Effector CD4-positive, alpha-beta T cell (primary cell): ENCODE measurements around the gene OGFR.

Experiments
- DNase-seq: peaks from one replicate; pipeline ENCODE4 v3.0.0-alpha.2; 2020
- total RNA-seq: gene quantifications from one replicate; lab custom pipeline; 2026; lab: John Stamatoyannopoulos, UW

OGFR gene, protein sequence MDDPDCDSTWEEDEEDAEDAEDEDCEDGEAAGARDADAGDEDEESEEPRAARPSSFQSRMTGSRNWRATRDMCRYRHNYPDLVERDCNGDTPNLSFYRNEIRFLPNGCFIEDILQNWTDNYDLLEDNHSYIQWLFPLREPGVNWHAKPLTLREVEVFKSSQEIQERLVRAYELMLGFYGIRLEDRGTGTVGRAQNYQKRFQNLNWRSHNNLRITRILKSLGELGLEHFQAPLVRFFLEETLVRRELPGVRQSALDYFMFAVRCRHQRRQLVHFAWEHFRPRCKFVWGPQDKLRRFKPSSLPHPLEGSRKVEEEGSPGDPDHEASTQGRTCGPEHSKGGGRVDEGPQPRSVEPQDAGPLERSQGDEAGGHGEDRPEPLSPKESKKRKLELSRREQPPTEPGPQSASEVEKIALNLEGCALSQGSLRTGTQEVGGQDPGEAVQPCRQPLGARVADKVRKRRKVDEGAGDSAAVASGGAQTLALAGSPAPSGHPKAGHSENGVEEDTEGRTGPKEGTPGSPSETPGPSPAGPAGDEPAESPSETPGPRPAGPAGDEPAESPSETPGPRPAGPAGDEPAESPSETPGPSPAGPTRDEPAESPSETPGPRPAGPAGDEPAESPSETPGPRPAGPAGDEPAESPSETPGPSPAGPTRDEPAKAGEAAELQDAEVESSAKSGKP
- 95.5 reads per million, percentile 82 among the genes with 10 or more reads in this experiment for total RNA-seq

DNA sequence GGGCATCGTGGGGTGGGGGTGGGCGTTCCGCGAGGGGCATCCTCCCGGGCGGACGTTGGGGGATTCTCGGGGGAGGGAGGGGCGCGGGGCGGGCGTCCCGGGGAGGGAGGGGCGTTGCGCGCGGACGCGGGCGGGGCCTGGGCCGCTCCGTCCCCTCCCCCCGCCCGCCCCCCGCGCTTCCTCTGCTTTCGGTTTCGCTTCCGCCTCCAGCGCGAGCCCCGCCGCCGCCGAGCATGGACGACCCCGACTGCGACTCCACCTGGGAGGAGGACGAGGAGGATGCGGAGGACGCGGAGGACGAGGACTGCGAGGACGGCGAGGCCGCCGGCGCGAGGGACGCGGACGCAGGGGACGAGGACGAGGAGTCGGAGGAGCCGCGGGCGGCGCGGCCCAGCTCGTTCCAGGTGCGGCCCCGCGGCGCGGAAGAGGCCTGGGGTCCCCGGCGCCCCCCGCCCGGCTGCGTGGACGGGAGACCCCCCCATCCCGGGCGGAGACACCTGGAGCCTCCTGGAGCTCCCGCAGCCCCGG is at the start of gene OGFR:
OGFR (plus strand) TSS at position 209 of the 528 bp plus-strand sequence; CDS start at position 234, 25 bp downstream.
- DNase-seq = peak; percentile 67

GRCh38 chr20:62754991-62755356 is 49.7 kb upstream of the OGFR start:
- no peak for DNase-seq

- no peak for DNase-seq
Observed at GRCh38 chr20:62755817-62756724, 48.6 kb upstream of the OGFR start.

DNA sequence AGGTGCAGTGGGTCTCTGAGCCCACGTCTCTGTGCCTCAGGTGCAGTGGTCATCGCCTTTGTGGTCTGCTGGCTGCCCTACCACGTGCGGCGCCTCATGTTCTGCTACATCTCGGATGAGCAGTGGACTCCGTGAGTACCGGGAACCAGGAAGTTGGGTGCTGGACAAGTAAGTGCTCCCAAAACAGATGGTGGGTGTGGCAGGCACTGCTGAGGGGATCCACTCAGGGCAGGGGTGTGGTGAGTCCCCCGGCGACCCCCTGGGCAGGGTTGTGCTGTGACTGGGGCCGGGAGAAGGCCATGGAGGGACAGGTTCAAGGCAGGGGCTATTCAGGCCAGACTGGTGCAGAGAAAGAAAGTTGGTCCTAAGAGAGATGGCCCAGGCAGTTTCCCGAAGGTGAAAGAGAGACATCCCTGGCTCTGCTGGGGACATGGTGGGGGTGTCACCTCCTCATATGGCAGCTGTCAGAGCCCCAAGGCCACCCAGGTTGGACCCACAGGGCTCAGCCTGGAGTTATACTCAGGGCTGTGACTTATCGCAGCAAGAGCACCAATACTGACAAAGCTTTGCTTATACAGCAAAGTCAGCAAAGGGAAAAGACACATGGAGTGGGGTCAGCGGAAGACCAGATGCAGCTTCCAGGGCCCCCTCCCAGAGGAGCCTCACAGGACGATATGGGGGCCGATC is 46.3 kb upstream of the OGFR start:
- no peak for DNase-seq

DNA sequence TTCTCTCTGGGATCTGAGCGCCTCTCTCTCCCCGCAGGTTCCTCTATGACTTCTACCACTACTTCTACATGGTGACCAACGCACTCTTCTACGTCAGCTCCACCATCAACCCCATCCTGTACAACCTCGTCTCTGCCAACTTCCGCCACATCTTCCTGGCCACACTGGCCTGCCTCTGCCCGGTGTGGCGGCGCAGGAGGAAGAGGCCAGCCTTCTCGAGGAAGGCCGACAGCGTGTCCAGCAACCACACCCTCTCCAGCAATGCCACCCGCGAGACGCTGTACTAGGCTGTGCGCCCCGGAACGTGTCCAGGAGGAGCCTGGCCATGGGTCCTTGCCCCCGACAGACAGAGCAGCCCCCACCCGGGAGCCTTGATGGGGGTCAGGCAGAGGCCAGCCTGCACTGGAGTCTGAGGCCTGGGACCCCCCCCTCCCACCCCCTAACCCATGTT is 44.6 kb upstream of the OGFR start:
- no peak for DNase-seq

- DNase-seq = no peak
Observed at GRCh38 chr20:62760471-62760855, 44.2 kb upstream of the OGFR start.

DNA sequence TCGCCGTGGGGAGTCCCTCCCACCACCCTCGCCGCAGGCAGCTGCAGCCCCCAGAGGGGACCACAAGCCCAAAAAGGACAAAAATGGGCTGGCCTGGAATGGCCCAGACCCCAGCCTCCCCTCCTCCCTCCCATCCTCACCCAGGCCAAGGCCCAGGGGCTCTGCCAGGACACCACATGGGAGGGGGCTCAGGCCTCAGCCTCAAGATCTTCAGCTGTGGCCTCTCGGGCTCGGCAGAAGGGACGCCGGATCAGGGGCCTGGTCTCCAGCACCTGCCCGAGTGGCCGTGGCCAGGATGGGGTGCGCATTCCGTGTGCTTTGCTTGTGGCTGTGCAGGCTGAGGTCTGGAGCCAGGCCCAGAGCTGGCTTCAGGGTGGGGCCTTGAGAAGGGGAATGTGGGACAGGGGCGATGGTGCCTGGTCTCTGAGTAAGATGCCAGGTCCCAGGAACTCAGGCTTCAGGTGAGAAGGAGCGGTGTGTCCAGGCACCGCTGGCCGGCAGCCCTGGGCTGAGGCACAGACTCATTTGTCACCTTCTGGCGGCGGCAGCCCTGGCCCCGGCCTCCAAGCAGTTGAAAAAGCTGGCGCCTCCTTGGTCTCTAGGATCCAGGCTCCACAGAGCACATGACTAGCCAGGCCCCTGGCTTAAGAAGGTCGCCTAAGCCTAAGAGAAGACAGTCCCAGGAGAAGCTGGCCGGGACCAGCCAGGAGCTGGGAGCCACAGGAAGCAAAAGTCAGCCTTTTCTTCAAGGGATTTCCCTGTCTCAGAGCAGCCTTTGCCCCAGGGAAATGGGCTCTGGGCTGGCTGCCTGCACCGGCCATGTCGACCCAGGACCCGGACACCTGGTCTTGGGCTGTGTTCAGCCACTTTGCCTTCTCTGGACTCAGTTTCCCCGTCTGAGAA is 43.5 kb upstream of the OGFR start:
- no peak for DNase-seq

GRCh38 chr20:62761759-62762131 is 42.9 kb upstream of the OGFR start:
- no peak for DNase-seq

- no peak for DNase-seq
Observed at GRCh38 chr20:62762376-62762775, 42.3 kb upstream of the OGFR start.

- no peak for DNase-seq
Observed at GRCh38 chr20:62762801-62763368, 41.8 kb upstream of the OGFR start.

DNA sequence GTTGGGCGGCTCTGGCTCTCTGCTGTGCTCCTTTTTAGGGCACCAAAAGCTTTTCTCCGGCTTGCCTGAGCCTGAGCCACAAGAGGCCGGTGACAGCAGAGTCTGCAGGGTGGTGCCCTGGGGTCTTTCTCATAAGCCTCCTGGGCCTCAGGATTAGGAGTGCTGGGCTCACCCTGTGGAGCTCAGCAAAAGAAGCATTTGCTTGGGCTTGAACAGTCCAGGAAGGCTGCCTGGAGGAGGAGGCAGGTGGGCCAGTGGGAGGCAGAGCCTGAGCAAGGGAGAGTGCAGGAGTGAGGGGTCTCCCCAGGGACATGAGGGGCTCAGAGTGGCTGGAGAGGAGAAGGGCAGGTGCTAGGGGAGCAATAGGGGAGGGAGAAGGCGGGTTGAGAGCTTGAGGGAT is 41.2 kb upstream of the OGFR start:
- no peak for DNase-seq

DNA sequence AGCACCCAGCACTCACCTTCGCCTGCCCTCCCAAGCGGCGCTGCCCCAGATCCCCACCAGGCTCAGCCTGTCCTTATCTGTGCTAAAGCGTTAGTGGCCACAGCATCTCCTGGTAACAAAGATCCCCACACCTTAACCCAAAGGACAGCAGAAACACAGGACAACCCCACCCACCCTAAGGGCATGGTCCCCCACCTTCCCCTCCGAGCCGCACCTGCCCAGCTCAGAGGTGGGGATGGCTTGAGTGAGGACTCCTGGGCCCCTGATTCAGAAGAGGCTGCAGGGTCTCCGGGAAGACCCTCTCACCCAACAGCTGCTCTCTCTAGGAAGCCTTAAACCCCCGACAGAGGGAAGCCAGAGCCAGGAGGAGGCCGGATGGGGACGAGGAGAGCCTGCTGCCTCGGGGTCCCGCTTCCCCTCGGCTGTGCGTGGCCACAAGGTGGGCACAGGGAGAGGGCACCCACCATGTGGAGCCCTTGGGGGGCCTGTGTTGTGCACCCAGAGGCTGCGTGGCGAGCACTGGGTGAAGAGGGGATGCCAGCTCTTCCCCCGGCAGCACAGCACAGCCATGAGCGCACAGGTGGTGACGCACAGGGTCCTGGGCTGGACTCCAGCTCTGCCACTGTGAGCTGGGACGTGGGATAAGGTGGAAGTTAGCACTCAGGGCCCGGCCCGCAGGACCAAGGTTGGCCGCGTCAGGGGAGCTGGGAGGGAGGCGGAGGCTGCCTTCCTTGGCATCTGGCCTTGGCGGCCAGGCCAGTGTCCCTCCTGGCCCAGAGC is 40.3 kb upstream of the OGFR start:
- no peak for DNase-seq

- DNase-seq = no peak
Observed at GRCh38 chr20:62765021-62765420, 39.6 kb upstream of the OGFR start.

GRCh38 chr20:62765432-62766070 is 39.1 kb upstream of the OGFR start:
- no peak for DNase-seq

DNA sequence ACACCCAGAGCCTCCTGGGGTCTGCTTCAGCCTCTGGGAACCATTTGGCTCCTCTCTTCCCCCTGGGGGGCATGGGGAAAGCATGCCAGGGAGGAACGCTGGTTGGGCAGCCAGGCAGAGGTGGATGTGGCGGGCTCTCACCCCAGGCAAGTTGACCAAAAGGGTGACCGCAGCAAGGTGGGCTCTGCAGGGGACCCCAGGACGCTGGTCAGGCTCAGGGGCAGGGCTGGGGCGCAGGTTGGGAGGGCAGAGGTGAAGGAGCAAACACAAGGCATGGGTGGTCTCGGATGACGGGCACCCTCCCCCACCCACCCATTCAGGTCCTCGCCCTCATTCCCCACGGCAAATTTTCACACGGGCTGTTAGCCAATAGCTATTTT is 38.6 kb upstream of the OGFR start:
- DNase-seq = no peak

- no peak for DNase-seq
Observed at GRCh38 chr20:62766716-62767115, 37.9 kb upstream of the OGFR start.

DNA sequence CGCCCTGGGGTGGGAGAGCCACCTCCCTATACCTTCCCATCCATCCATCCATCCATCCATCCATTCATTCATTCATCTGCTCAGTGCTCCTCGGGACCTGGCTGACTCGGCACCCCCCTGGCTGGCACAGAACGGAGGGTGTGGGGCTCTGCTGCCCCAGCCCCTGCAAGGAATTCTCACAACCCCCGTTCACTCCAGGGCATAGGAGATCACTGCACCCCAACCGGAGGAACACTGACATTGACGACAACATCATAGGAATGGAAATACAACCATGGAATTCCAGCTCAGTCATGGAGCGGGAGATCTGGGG is 36.4 kb upstream of the OGFR start:
- DNase-seq = no peak

- no peak for DNase-seq
Observed at GRCh38 chr20:62768551-62769287, 35.9 kb upstream of the OGFR start.
